Transverse colon (tissue), 4 donors: ENCODE measurements around the gene OR2D3. TPM values are rescaled to one million over a fixed set of nuclear protein-coding genes. Genes with fewer than 3 reads are reported as not detected.

Experiments
- DNase-seq: peaks from one replicate; pipeline ENCODE4 v3.0.0-alpha.2; 2019
- H3K27ac ChIP-seq, 4 donors: fragments of 200-600 bp; sonication (generic); 2 replicates each; pipeline ENCODE4 v1.5.1; 2016 to 2018; ENCODE audit warnings: inconsistent platforms in 4 of 4
- H3K27me3 ChIP-seq: fragments of 200-600 bp; sonication (generic); 2 replicates; pipeline ENCODE4 v1.5.1; 2017; ENCODE audit warnings: inconsistent platforms
- H3K36me3 ChIP-seq, 4 donors: fragments of 200-600 bp; sonication (generic); 2 replicates each; pipeline ENCODE4 v1.5.1; 2017 to 2019; ENCODE audit warnings: inconsistent platforms in 4 of 4
- H3K4me1 ChIP-seq, 4 donors: fragments of 200-600 bp; sonication (generic); 2 replicates each; pipeline ENCODE4 v1.5.1; 2017 to 2020; ENCODE audit warnings: inconsistent platforms in 4 of 4
- H3K4me3 ChIP-seq, 4 donors: fragments of 200-600 bp; sonication (generic); 1 replicate in 1 of 4; 2 replicates in 3 of 4; pipeline versions ENCODE4 v1.5.1 to v1.6.1; 2017 to 2019; ENCODE audit warnings: inconsistent platforms in 4 of 4
- H3K9me3 ChIP-seq, 2 donors: fragments of 200-600 bp; sonication (generic); 2 replicates each; pipeline ENCODE4 v1.5.1; 2017 to 2019; ENCODE audit warnings: inconsistent platforms in 2 of 2
- EP300 ChIP-seq: sonication (generic); formaldehyde crosslinking; IDR thresholded peaks from one replicate; pipeline ENCODE4 v1.6.1; 2017; ENCODE audit warnings: antibody characterized with exemption, low read depth
- POLR2A ChIP-seq: fragments of 450-650 bp; IDR thresholded peaks from one replicate; pipeline ENCODE4 v1.6.1; 2016; ENCODE audit warnings: antibody characterized with exemption, mild to moderate bottlenecking, moderate library complexity
- POLR2AphosphoS5 ChIP-seq, 3 donors: sonication (generic); formaldehyde crosslinking; IDR thresholded peaks; one replicate each; pipeline ENCODE4 v1.6.1; 2016; ENCODE audit warnings: antibody characterized with exemption in 3 of 3
- WGBS, 2 donors: methylation state at CpG; one replicate each; pipeline ENCODE4 v1.1.5; 2018; ENCODE audit warnings: low coverage in 1 of 2; 5-methylcytosine and 5-hydroxymethylcytosine counted together
- in situ Hi-C, 4 donors: fragments of 200-750 bp; cut with MboI; loops; one replicate each; pipeline versions ENCODE4 v1.15.0 to v1.15.1; 2017; ENCODE audit warnings: low sequenced_read_pairs in 3 of 4, low pct_ligation_motif_present in 1 of 4, low pct_unique_long_range_greater_than_20kb in 1 of 4
- intact Hi-C: fragments of 100-400 bp; cut with DNase I; formaldehyde crosslinking; loops from one replicate; pipeline ENCODE4 v1.15.1; 2023; ENCODE audit warnings: low total_unique reads
- total RNA-seq, 4 donors: library from RNA; depleted of rRNA; stranded (reverse); fragments of >200 nt; gene quantifications; one replicate each; pipeline ENCODE4 v1.1.0, GENCODE V29; 2016
- TF ChIP-seq, protein P1 (sequence below), 5 experiments: fragments of 200-600 bp in 3 of 5; fragments of 450-650 bp in 2 of 5; sonication (generic) in 3 of 5; IDR thresholded peaks; 1 replicate in 2 of 5; 2 replicates in 3 of 5; pipeline ENCODE4 v1.5.1; 2016 to 2017; ENCODE audit warnings: antibody characterized with exemption in 5 of 5, inconsistent platforms in 3 of 5, mild to moderate bottlenecking in 2 of 5, moderate library complexity in 1 of 5

Gene OR2D3
- total RNA-seq, 4 donors from 2014 or later = not detected

DNA sequence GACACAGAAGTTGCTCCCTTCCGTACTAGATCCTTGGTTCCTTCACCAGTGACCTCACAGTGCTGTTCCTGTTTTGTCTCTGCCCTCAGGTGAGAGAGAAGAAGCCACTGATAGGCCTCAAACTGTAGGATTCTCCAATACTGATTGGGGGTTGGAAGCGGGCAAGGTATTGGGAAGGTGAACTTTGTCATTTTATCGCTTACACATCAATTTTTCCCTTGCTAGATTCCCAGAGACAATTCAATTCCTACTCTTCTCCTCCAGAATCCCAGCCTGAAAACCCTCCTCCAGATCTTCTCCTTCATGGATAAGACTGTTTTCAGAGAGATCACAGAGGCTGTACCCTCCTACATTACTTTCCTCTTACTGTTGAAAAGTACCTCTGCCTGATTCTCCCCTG lies 9.4 kb upstream of the OR2D3 start:
- WGBS, 2 donors = 93% methylated on average over 3 of the region's 3 CpGs; no CpG with 5 or more reads in 1 of the 2 donors
- Histone ChIP-seq H3K27me3 (no peaks in the 10 kb centered on the region), H3K36me3 (no peaks in the 10 kb centered on the region), H3K4me3 (no peak overlapping the region), H3K4me1 (no peaks in the 10 kb centered on the region), H3K27ac (no peak overlapping the region), H3K9me3 (no peaks in the 10 kb centered on the region)
- no peak for DNase-seq
- in situ Hi-C loops (no loop called here), intact Hi-C loops (no loop called here)
- TF ChIP-seq POLR2AphosphoS5 (IDR thresholded peaks at IDR 0.05) (no peak), POLR2A (no peak)
- TF ChIP-seq, protein P1, sequence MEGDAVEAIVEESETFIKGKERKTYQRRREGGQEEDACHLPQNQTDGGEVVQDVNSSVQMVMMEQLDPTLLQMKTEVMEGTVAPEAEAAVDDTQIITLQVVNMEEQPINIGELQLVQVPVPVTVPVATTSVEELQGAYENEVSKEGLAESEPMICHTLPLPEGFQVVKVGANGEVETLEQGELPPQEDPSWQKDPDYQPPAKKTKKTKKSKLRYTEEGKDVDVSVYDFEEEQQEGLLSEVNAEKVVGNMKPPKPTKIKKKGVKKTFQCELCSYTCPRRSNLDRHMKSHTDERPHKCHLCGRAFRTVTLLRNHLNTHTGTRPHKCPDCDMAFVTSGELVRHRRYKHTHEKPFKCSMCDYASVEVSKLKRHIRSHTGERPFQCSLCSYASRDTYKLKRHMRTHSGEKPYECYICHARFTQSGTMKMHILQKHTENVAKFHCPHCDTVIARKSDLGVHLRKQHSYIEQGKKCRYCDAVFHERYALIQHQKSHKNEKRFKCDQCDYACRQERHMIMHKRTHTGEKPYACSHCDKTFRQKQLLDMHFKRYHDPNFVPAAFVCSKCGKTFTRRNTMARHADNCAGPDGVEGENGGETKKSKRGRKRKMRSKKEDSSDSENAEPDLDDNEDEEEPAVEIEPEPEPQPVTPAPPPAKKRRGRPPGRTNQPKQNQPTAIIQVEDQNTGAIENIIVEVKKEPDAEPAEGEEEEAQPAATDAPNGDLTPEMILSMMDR (IDR thresholded peaks at IDR 0.05) = no peak

DNA sequence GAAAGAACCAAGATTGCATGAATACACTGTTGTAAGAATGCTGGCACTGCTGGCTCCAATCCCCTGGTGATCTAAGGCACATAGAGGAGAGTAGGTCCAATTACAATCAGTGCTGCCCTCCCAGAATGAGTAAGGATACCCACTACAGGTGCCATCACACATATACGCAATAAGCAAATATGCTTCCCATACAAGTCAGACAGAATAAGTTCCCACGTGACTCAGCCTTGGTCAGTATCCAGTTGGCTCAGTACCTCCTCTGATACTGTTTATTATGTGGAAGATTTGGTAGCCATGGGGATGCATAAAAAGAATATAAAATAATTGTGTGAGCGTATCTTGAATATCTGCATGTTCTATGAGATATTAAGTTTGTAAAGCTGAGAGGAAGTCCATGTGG lies 8.9 kb upstream of the OR2D3 start:
- no peak overlapping the region for H3K4me3 ChIP-seq
- 42 to 53% methylated on average over 2 to 3 of the region's 3 CpGs for WGBS, 2 donors
- in situ Hi-C loops (no loop called here), intact Hi-C loops (no loop called here)
- no peak for DNase-seq
- no peaks in the 10 kb centered on the region for H3K36me3 ChIP-seq
- no peaks in the 10 kb centered on the region for H3K27me3 ChIP-seq
- H3K4me1 ChIP-seq = no peaks in the 10 kb centered on the region
- H3K27ac ChIP-seq = no peak overlapping the region
- no peaks in the 10 kb centered on the region for H3K9me3 ChIP-seq
- TF ChIP-seq EP300 (no peak), POLR2A (no peak), POLR2AphosphoS5 (IDR thresholded peaks at IDR 0.05) (no peak)
- TF ChIP-seq, protein P1 (IDR thresholded peaks at IDR 0.05) = no peak

DNA sequence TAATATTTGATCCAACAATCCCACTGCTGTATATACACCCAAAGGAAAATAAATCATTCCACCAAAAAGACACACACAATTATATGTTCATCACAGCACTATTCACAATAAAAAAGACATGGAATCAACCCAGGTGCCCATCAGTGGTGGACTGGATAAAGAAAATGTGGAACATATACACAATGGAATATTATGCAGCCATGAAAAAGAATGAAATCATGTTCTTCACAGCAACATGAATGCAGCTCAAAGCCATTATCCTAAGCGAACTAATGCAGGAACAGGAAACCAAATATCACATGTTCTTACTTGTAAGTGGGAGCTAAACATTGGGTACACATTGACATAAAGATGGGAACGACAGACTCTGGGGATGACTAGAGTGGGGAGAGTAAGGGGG lies 1.1 kb upstream of the OR2D3 start:
- WGBS, 2 donors = 39 to 40% methylated on average over 2 of the region's 2 CpGs
- TF ChIP-seq EP300 = no peak
- no peak for TF ChIP-seq POLR2AphosphoS5 (IDR thresholded peaks at IDR 0.05)
- TF ChIP-seq, protein P1 (IDR thresholded peaks at IDR 0.05) = no peak
- no peak for TF ChIP-seq POLR2A
- no peaks in the 10 kb centered on the region for H3K4me1 ChIP-seq
- intact Hi-C loops (no loop called here), in situ Hi-C loops (no loop called here)
- no peak overlapping the region for H3K27ac ChIP-seq
- no peak overlapping the region for H3K4me3 ChIP-seq
- DNase-seq = no peak
- no peaks in the 10 kb centered on the region for H3K9me3 ChIP-seq
- H3K27me3 ChIP-seq = no peaks in the 10 kb centered on the region
- no peaks in the 10 kb centered on the region for H3K36me3 ChIP-seq

DNA sequence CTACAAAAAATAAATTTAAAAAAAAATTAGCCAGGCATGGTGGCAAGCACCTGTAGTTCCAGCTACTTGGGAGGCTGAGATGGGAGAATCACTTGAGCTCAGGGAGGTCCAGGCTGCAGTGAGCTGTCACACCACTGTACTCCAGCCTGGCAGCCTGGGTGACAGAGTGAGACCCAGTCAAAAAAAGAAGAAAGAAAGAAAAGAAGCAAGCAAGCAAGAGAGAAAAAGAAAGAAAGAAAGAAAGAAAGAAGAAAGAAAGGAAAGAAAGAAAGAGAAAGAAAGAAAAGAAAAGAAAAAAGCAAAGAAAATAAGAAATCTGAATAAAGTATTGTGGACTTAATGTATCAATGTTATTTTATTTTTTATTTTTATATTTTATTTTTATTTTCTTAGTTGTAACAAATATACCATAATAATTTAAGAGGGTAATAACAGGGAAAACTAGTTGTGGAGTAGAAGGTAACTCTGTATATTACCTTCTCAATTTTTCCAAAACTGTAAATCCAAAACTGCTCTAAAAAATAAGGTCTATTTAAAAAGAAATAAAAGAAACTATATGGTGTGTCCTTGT lies 4.3 kb downstream of the OR2D3 start:
- in situ Hi-C loops (no loop called here), intact Hi-C loops (no loop called here)
- no peak for TF ChIP-seq POLR2AphosphoS5 (IDR thresholded peaks at IDR 0.05)
- no peak for TF ChIP-seq POLR2A
- TF ChIP-seq, protein P1 (IDR thresholded peaks at IDR 0.05) = no peak
- no peak for TF ChIP-seq EP300
- H3K9me3 ChIP-seq = no peaks in the 10 kb centered on the region
- peaks cover 4 to 9% (median 7%) of the 10 kb centered on the region in 4 donors for H3K4me1 ChIP-seq
- H3K27ac ChIP-seq = no peak overlapping the region
- no peak for DNase-seq
- H3K36me3 ChIP-seq = no peaks in the 10 kb centered on the region
- no peaks in the 10 kb centered on the region for H3K27me3 ChIP-seq
- no peak overlapping the region for H3K4me3 ChIP-seq
